Measurements from ENCODE around the gene MR1. TPM values are rescaled to one million over a fixed set of nuclear protein-coding genes. Genes with fewer than 3 reads are reported as not detected.

Gene MR1
- total RNA-seq, 1 experiment from 2014 or later, result 19.6 TPM

- DNase-seq (ENCODE audit: low spot score), result no peak
These were observed 29.1 kb downstream of the MR1 start for GRCh38 chr1:181062836-181063428.

GRCh38 chr1:181064011-181064623 lies 30.3 kb downstream of the MR1 start:
- DNase-seq (ENCODE audit: low spot score), result no peak

- no peak for DNase-seq (ENCODE audit: low spot score)
These were observed 30.9 kb downstream of the MR1 start for GRCh38 chr1:181064702-181065101.

- peak; percentile 100 for DNase-seq (ENCODE audit: low spot score)
These were observed 39.9 kb downstream of the MR1 start for GRCh38 chr1:181073638-181074037.

- DNase-seq (ENCODE audit: low spot score), result no peak
These were observed 42.1 kb downstream of the MR1 start for GRCh38 chr1:181075766-181076350.

- no peak for DNase-seq (ENCODE audit: low spot score)
These were observed 43.1 kb downstream of the MR1 start for GRCh38 chr1:181076852-181077251.

GRCh38 chr1:181077576-181078242 lies 43.9 kb downstream of the MR1 start:
- peak; percentile 88 for DNase-seq (ENCODE audit: low spot score)

GRCh38 chr1:181079382-181079781 lies 45.6 kb downstream of the MR1 start:
- DNase-seq (ENCODE audit: low spot score), result no peak

GRCh38 chr1:181079920-181080319 lies 46.1 kb downstream of the MR1 start:
- no peak for DNase-seq (ENCODE audit: low spot score)

- DNase-seq (ENCODE audit: low spot score), result no peak
These were observed 46.8 kb downstream of the MR1 start for GRCh38 chr1:181080556-181080955.

- DNase-seq (ENCODE audit: low spot score), result no peak
These were observed 47.6 kb downstream of the MR1 start for GRCh38 chr1:181081395-181081794.

- DNase-seq (ENCODE audit: low spot score), result no peak
These were observed 50.2 kb downstream of the MR1 start for GRCh38 chr1:181083842-181084605.

- no peak for DNase-seq (ENCODE audit: low spot score)
These were observed 50.8 kb downstream of the MR1 start for GRCh38 chr1:181084606-181084969.

- DNase-seq (ENCODE audit: low spot score), result no peak
These were observed 52.3 kb downstream of the MR1 start for GRCh38 chr1:181086091-181086490.

GRCh38 chr1:181086926-181087325 lies 53.1 kb downstream of the MR1 start:
- peak; percentile 81 for DNase-seq (ENCODE audit: low spot score)

- no peak for DNase-seq (ENCODE audit: low spot score)
These were observed 53.7 kb downstream of the MR1 start for GRCh38 chr1:181087400-181087901.

- DNase-seq (ENCODE audit: low spot score), result peak; percentile 99
These were observed 54.6 kb downstream of the MR1 start, which contains the start of gene IER5 for GRCh38 chr1:181088079-181089016. Gene IER5 (plus strand): TSS chr1:181088700. CDS start chr1:181088903, 203 bp downstream.

GRCh38 chr1:181089017-181089675 lies 55.4 kb downstream of the MR1 start:
- no peak for DNase-seq (ENCODE audit: low spot score)

GRCh38 chr1:181089676-181090544 lies 56.1 kb downstream of the MR1 start:
- peak; percentile 71 for DNase-seq (ENCODE audit: low spot score)

Data from A172 (cell line).